Caco-2 (cell line): ENCODE measurements around the gene TMEM91. TPM values are rescaled to one million over a fixed set of nuclear protein-coding genes. Genes with fewer than 3 reads are reported as not detected.
"Not testable (repeated sequence)": the region's sequence is repeated elsewhere in the genome, so short reads cannot be mapped to it uniquely, and the experiment has no call there.

Source experiments
- BruUV-seq: library from RNA; stranded (reverse); fragments of 400-500 nt; replicated peaks from 2 replicates; lab custom pipeline; 2021; lab: Mats Ljungman, UMichigan
- CTCF ChIA-PET: fragments of 300-600 bp; sonication (Branson Sonifier 250); formaldehyde crosslinking; loops from one replicate; lab custom pipeline; 2022; ENCODE audit warnings: antibody characterized with exemption; lab: Charles Lee
- POLR2A ChIA-PET: fragments of 300-600 bp; sonication (Branson Sonifier 250); formaldehyde crosslinking; loops from one replicate; lab custom pipeline; 2022; ENCODE audit warnings: antibody characterized with exemption; lab: Charles Lee
- DNase-seq, 2 experiments: peaks; one replicate each; pipeline versions ENCODE4 v3.0.0 to v3.0.0-alpha.2; 2020 to 2022
- H3K27me3 ChIP-seq: replicated peaks from 2 replicates; pipeline ENCODE4 v1.6.0; 2011; ENCODE audit warnings: low read length; ENCODE audit not compliant: control insufficient read depth, insufficient read depth
- H3K36me3 ChIP-seq: 2 replicates; pipeline ENCODE4 v1.5.1; 2011; ENCODE audit warnings: low read length; ENCODE audit not compliant: control insufficient read depth, insufficient read depth
- H3K4me1 ChIP-seq: fragments of 250-450 bp; sonication (Bioruptor Pico); 2 replicates; pipeline ENCODE4 v1.5.1; 2020; ENCODE audit warnings: mild to moderate bottlenecking
- H3K4me3 ChIP-seq: 2 replicates; pipeline ENCODE4 v1.5.1; 2011; ENCODE audit warnings: low read depth, mild to moderate bottlenecking, control low read depth, low read length
- H3K9me3 ChIP-seq: fragments of 250-450 bp; sonication (Bioruptor Pico); 2 replicates; pipeline ENCODE4 v1.5.1; 2020; ENCODE audit warnings: mild to moderate bottlenecking, moderate library complexity
- H3K27ac Mint-ChIP-seq: one replicate; pipeline ENCODE4 v1.8.0; 2022; ENCODE audit warnings: mixed read lengths; ENCODE audit not compliant: unreplicated experiment
- H3K27me3 Mint-ChIP-seq: one replicate; pipeline ENCODE4 v1.8.0; 2022; ENCODE audit warnings: mixed read lengths; ENCODE audit not compliant: insufficient read depth, unreplicated experiment
- H3K36me3 Mint-ChIP-seq: one replicate; pipeline ENCODE4 v1.8.0; 2022; ENCODE audit warnings: mild to moderate bottlenecking, mixed read lengths; ENCODE audit not compliant: insufficient read depth, unreplicated experiment
- H3K4me1 Mint-ChIP-seq: one replicate; pipeline ENCODE4 v1.8.0; 2022; ENCODE audit warnings: low read depth, mixed read lengths; ENCODE audit not compliant: unreplicated experiment
- H3K4me3 Mint-ChIP-seq: one replicate; pipeline ENCODE4 v1.8.0; 2022; ENCODE audit warnings: mild to moderate bottlenecking, moderate library complexity, mixed read lengths; ENCODE audit not compliant: unreplicated experiment
- H3K9me3 Mint-ChIP-seq: one replicate; pipeline ENCODE4 v1.8.0; 2022; ENCODE audit warnings: mixed read lengths; ENCODE audit not compliant: unreplicated experiment
- CTCF ChIP-seq, 2 experiments: fragments of 200-600 bp in 1 of 2; IDR thresholded peaks; 1 replicate in 1 of 2; 2 replicates in 1 of 2; pipeline versions ENCODE4 v1.5.1 to v1.8.0; 2011 to 2022; ENCODE audit warnings: antibody characterized with exemption in 1 of 2, control low read depth in 1 of 2, inconsistent platforms in 1 of 2, low read depth in 1 of 2, low read length in 1 of 2, mild to moderate bottlenecking in 1 of 2, moderate library complexity in 1 of 2; ENCODE audit not compliant: insufficient read depth in 1 of 2, severe bottlenecking in 1 of 2, unreplicated experiment in 1 of 2
- intact Hi-C: fragments of 100-400 bp; cut with micrococcal nuclease; formaldehyde crosslinking; loops from one replicate; pipeline ENCODE4 v1.10.0; 2022; ENCODE audit not compliant: unreplicated experiment
- total RNA-seq: library from RNA; stranded (reverse); gene quantifications from 2 replicates; pipeline ENCODE4 v1.2.3, GENCODE V29; 2022

The TMEM91 gene
- total RNA-seq, 1 experiment from 2014 or later: 1.4 TPM

GRCh38 chr19:41408256-41408655 lies 31.9 kb downstream of the TMEM91 start:
- BruUV-seq: no TSS peak
- no peaks in the 10 kb centered on the region for H3K9me3 ChIP-seq
- H3K27ac Mint-ChIP-seq: no peak overlapping the region
- H3K27me3 Mint-ChIP-seq: no peaks in the 10 kb centered on the region
- H3K36me3 ChIP-seq: no peaks in the 10 kb centered on the region; the same call in 1 of the 2 replicates
- no peaks in the 10 kb centered on the region for H3K9me3 Mint-ChIP-seq
- peaks cover 15% of the 10 kb centered on the region for H3K4me1 ChIP-seq
- peaks cover 15% of the 10 kb centered on the region for H3K36me3 Mint-ChIP-seq
- no peak overlapping the region for H3K4me3 Mint-ChIP-seq
- no peak for DNase-seq
- no peak overlapping the region for H3K4me3 ChIP-seq
- peaks cover 16% of the 10 kb centered on the region for H3K4me1 Mint-ChIP-seq
- ChIA-PET CTCF (interaction anchor here (0.6 to 1.4 kb wide), 2 partner anchors 9 to 23 kb away, joined by 7 read pairs; no protein-coding TSS in a partner anchor), POLR2A (interaction anchor here (1.3 kb wide), 1 partner anchor 31 kb away, joined by 8 read pairs; no protein-coding TSS in a partner anchor)
- intact Hi-C loops: no loop called here
- no peak for TF ChIP-seq CTCF (IDR thresholded peaks at IDR 0.05; ENCODE audit: insufficient read depth in 1 of 2, low read depth in 1 of 2, low read length in 1 of 2, severe bottlenecking in 1 of 2, unreplicated experiment in 1 of 2)
- no peaks in the 10 kb centered on the region for H3K27me3 ChIP-seq

- not testable (repeated sequence) for H3K36me3 ChIP-seq, H3K9me3 ChIP-seq, H3K27me3 ChIP-seq, H3K4me3 ChIP-seq, H3K27me3 Mint-ChIP-seq, BruUV-seq, DNase-seq, H3K9me3 Mint-ChIP-seq
- POLR2A ChIA-PET: interaction anchor here (1.0 to 1.3 kb wide), 4 partner anchors 10 to 45 kb away, joined by 3 to 8 read pairs (median 6); partner anchors contain the start of gene B9D2
- CTCF ChIA-PET: interaction anchor here (0.7 to 1.4 kb wide), 2 partner anchors 23 to 544 kb away, joined by 6 to 7 read pairs; no protein-coding TSS in a partner anchor
- peaks cover 16% of the 10 kb centered on the region for H3K4me1 Mint-ChIP-seq
- H3K4me1 ChIP-seq: peaks cover 15% of the 10 kb centered on the region
- intact Hi-C loops: loop anchor here (1.0 kb wide), 2 partner anchors 18 to 22 kb away; partner anchors contain the start of gene B3GNT8
- peaks cover 20% of the 10 kb centered on the region for H3K36me3 Mint-ChIP-seq
- H3K27ac Mint-ChIP-seq: peak overlapping the region; percentile 89
- peak overlapping the region; percentile 59 for H3K4me3 Mint-ChIP-seq
These were observed 32.5 kb downstream of the TMEM91 start for GRCh38 chr19:41408846-41409245.

GRCh38 chr19:41409288-41409687 lies 33.0 kb downstream of the TMEM91 start:
- peak; percentile 75 to 80 for DNase-seq
- no peaks in the 10 kb centered on the region for H3K27me3 ChIP-seq
- CTCF ChIA-PET: interaction anchor here (0.6 to 1.4 kb wide), 4 partner anchors 22 to 543 kb away, joined by 4 to 7 read pairs (median 6); partner anchors contain the start of gene DMAC2
- no peaks in the 10 kb centered on the region for H3K9me3 ChIP-seq
- POLR2A ChIA-PET: interaction anchor here (1.0 to 1.2 kb wide), 4 partner anchors 11 to 45 kb away, joined by 3 to 10 read pairs (median 6); partner anchors contain the start of genes B9D2 and DMAC2
- H3K36me3 Mint-ChIP-seq: peaks cover 21% of the 10 kb centered on the region
- peak overlapping the region; percentile 89 for H3K27ac Mint-ChIP-seq
- BruUV-seq: no TSS peak
- no peaks in the 10 kb centered on the region; the same call in 1 of the 2 replicates for H3K36me3 ChIP-seq
- H3K4me3 ChIP-seq: no peak overlapping the region
- no peaks in the 10 kb centered on the region for H3K27me3 Mint-ChIP-seq
- no peaks in the 10 kb centered on the region for H3K9me3 Mint-ChIP-seq
- no peak for TF ChIP-seq CTCF (IDR thresholded peaks at IDR 0.05; ENCODE audit: insufficient read depth in 1 of 2, low read depth in 1 of 2, low read length in 1 of 2, severe bottlenecking in 1 of 2, unreplicated experiment in 1 of 2)
- H3K4me1 ChIP-seq: peaks cover 15% of the 10 kb centered on the region
- H3K4me3 Mint-ChIP-seq: peak overlapping the region; percentile 59
- peaks cover 16% of the 10 kb centered on the region for H3K4me1 Mint-ChIP-seq
- intact Hi-C loops: loop anchor here (1.0 kb wide), 2 partner anchors 18 to 22 kb away; partner anchors contain the start of gene B3GNT8
